K562 treated with DMSO at 1 percent for 48 hours (cell line): ENCODE data around the gene GMPR. TPM values are rescaled to one million over a fixed set of nuclear protein-coding genes. Genes with fewer than 3 reads are reported as not detected.

Source experiments
- total RNA-seq: library from RNA; unstranded; fragments of 300-600 nt; gene quantifications from 2 replicates; pipeline ENCODE4 v1.2.3, GENCODE V29; 2022; ENCODE audit warnings: low replicate concordance; ENCODE audit errors: extremely low read depth

The GMPR gene
- not detected in 2 replicates for total RNA-seq

GRCh38 chr6:16238057-16238962 lies at the start of gene GMPR:
Gene GMPR (plus strand): TSS chr6:16238587. CDS start chr6:16238694, 107 bp downstream.

Other genes with a start within 250 kb of the GMPR start
- gene MYLIP, start 109.5 kb upstream of the GMPR start, total RNA-seq = not detected in 2 replicates